MM.1S (cell line): ENCODE measurements around the gene POLR2H.

ENCODE experiments used
- CTCF ChIP-seq: fragments of 300-600 bp; sonication (generic); IDR thresholded peaks from 2 replicates; pipeline ENCODE4 v1.5.1; 2016; ENCODE audit warnings: antibody characterized with exemption, low read length, mixed read lengths
- EZH2 ChIP-seq: fragments of 300-600 bp; sonication (generic); optimal IDR thresholded peaks from 2 replicates; pipeline ENCODE3; 2017; ENCODE audit warnings: low read depth, mild to moderate bottlenecking, antibody characterized with exemption, low read length, mixed read lengths

GRCh38 chr3:184387174-184387714 is 25.7 kb downstream of the POLR2H start:
- TF ChIP-seq CTCF = no peak
- no peak for TF ChIP-seq EZH2
